GM12878 (cell line): ENCODE data around the gene NELL1. TPM values are rescaled to one million over a fixed set of nuclear protein-coding genes. Genes with fewer than 3 reads are reported as not detected.

Source experiments
- ATAC-seq: fragments of 200-7000 bp; cut with Tn5 transposase; 3 replicates; pipeline ENCODE4 v1.9.1; 2020; ENCODE audit warnings: mild to moderate bottlenecking, moderate library complexity
- BruUV-seq: library from RNA; stranded (reverse); fragments of 400-500 nt; replicated peaks from 2 replicates; lab custom pipeline; 2021; lab: Mats Ljungman, UMichigan
- CTCF ChIA-PET: fragments of 300-600 bp; sonication (Branson Sonifier 250); formaldehyde crosslinking; extraction: SDS; loops from one replicate; lab custom pipeline; 2021; ENCODE audit warnings: inconsistent platforms; lab: Yijun Ruan, JAX
- POLR2A ChIA-PET: fragments of 350-600 bp; formaldehyde crosslinking; extraction: SDS; loops from one replicate; lab custom pipeline; 2021; ENCODE audit warnings: inconsistent platforms; lab: Charles Lee
- RAD21 ChIA-PET: fragments of 300-600 bp; sonication (Branson Sonifier 250); formaldehyde crosslinking; loops from one replicate; lab custom pipeline; 2023; ENCODE audit warnings: antibody characterized with exemption; ENCODE audit not compliant: unreplicated experiment; lab: Charles Lee
- SMC1A ChIA-PET: fragments of 300-600 bp; sonication (Branson Sonifier 250); formaldehyde crosslinking; loops from one replicate; lab custom pipeline; 2023; ENCODE audit not compliant: unreplicated experiment, uncharacterized antibody; lab: Charles Lee
- DNase-seq: peaks from one replicate; pipeline ENCODE4 v3.0.0-alpha.2; 2011; ENCODE audit warnings: low read depth, low spot score
- FAIRE-seq: peaks from 3 replicates; lab custom pipeline; 2011; peaks lifted over from hg19 to GRCh38; lab: Jason Lieb, UNC
- H2AFZ ChIP-seq: 2 replicates; pipeline ENCODE4 v1.6.0; 2011; ENCODE audit warnings: low read depth, low read length, control low read depth; ENCODE audit not compliant: control insufficient read depth
- H3K27ac ChIP-seq: 2 replicates; pipeline ENCODE4 v1.5.1; 2011; ENCODE audit warnings: control low read depth; ENCODE audit not compliant: control insufficient read depth, insufficient read depth
- H3K27me3 ChIP-seq, 2 experiments: replicated peaks in 1 of 2; 2 replicates each; pipeline versions ENCODE4 v1.6.0 to v1.6.1; 2011; ENCODE audit warnings: low read length in 1 of 2; ENCODE audit not compliant: control insufficient read depth in 2 of 2, insufficient read depth in 2 of 2
- H3K36me3 ChIP-seq, 2 experiments: 2 replicates each; pipeline ENCODE4 v1.5.1; 2011; ENCODE audit warnings: low read length in 1 of 2; ENCODE audit not compliant: control insufficient read depth in 2 of 2, insufficient read depth in 2 of 2
- H3K4me1 ChIP-seq: 2 replicates; pipeline ENCODE4 v1.6.1; 2011; ENCODE audit warnings: mild to moderate bottlenecking, low read length, moderate library complexity, mixed read lengths; ENCODE audit not compliant: control insufficient read depth, insufficient read depth
- H3K4me2 ChIP-seq: 2 replicates; pipeline ENCODE4 v1.6.0; 2011; ENCODE audit warnings: control low read depth; ENCODE audit not compliant: control insufficient read depth, insufficient read depth
- H3K4me3 ChIP-seq: fragments of 200-600 bp; sonication (generic); 2 replicates; pipeline ENCODE4 v1.5.1; 2016
- H3K79me2 ChIP-seq: 2 replicates; pipeline ENCODE4 v1.6.0; 2011; ENCODE audit warnings: low read length; ENCODE audit not compliant: control insufficient read depth, insufficient read depth
- H3K9ac ChIP-seq: 2 replicates; pipeline ENCODE4 v1.8.0; 2011; ENCODE audit warnings: low read length, control low read depth, mixed read lengths; ENCODE audit not compliant: control insufficient read depth, insufficient read depth
- H3K9me3 ChIP-seq: replicated peaks from 3 replicates; pipeline ENCODE4 v1.5.1; 2011; ENCODE audit warnings: mild to moderate bottlenecking, low read length; ENCODE audit not compliant: control insufficient read depth, insufficient read depth
- H4K20me1 ChIP-seq: 2 replicates; pipeline ENCODE4 v1.6.0; 2011; ENCODE audit not compliant: control insufficient read depth, insufficient read depth
- BCL11A ChIP-seq: IDR thresholded peaks from 2 replicates; pipeline ENCODE4 v1.6.1; 2011; ENCODE audit warnings: low read depth, low read length
- CEBPB ChIP-seq, 2 experiments: fragments of 150-350 bp in 1 of 2; IDR thresholded peaks; 2 replicates each; pipeline ENCODE4 v1.6.1; 2012 to 2014; ENCODE audit warnings: low read depth in 2 of 2, low read length in 2 of 2, borderline replicate concordance in 1 of 2, inconsistent platforms in 1 of 2
- CHD4 ChIP-seq: fragments of 200-600 bp; sonication (generic); IDR thresholded peaks from 2 replicates; pipeline ENCODE4 v1.6.1; 2016; ENCODE audit warnings: mild to moderate bottlenecking
- EED ChIP-seq: sonication (generic); IDR thresholded peaks from 2 replicates; pipeline ENCODE4 v1.6.1; 2016; ENCODE audit warnings: antibody characterized with exemption, low read depth
- ELK1 ChIP-seq: IDR thresholded peaks from 2 replicates; pipeline ENCODE4 v1.6.1; 2012; ENCODE audit warnings: low read depth, low read length, improper control_type of control experiment
- ESRRA ChIP-seq: IDR thresholded peaks from 2 replicates; pipeline ENCODE4 v1.6.1; 2012; ENCODE audit warnings: mild to moderate bottlenecking, low read length, improper control_type of control experiment
- FOXM1 ChIP-seq: IDR thresholded peaks from 2 replicates; pipeline ENCODE4 v1.6.1; 2012; ENCODE audit warnings: low read depth, mild to moderate bottlenecking, inconsistent platforms, low read length, moderate library complexity
- IKZF2 ChIP-seq, 2 experiments: fragments of 450-650 bp; IDR thresholded peaks; 2 replicates each; pipeline ENCODE4 v1.6.1; 2017; ENCODE audit warnings: mild to moderate bottlenecking in 2 of 2, moderate library complexity in 2 of 2
- MTA3 ChIP-seq: IDR thresholded peaks from 2 replicates; pipeline ENCODE4 v1.6.1; 2012; ENCODE audit warnings: low read length, inconsistent platforms, borderline replicate concordance
- NKRF ChIP-seq: fragments of 450-650 bp; conservative IDR thresholded peaks from 2 replicates; pipeline ENCODE4 v1.6.1; 2017; ENCODE audit warnings: mild to moderate bottlenecking, moderate library complexity
- PKNOX1 ChIP-seq: fragments of 450-650 bp; IDR thresholded peaks from 2 replicates; pipeline ENCODE4 v1.6.1; 2016; ENCODE audit warnings: mild to moderate bottlenecking
- PML ChIP-seq: IDR thresholded peaks from 2 replicates; pipeline ENCODE4 v1.6.1; 2012; ENCODE audit warnings: low read length, inconsistent platforms
- SMAD1 ChIP-seq: fragments of 450-650 bp; IDR thresholded peaks from 2 replicates; pipeline ENCODE4 v1.6.1; 2018; ENCODE audit warnings: mild to moderate bottlenecking, low read depth; ENCODE audit not compliant: partially characterized antibody
- SMAD5 ChIP-seq: IDR thresholded peaks from 2 replicates; pipeline ENCODE4 v1.6.1; 2016; ENCODE audit warnings: antibody characterized with exemption, low read depth
- SMARCA5 ChIP-seq: fragments of 450-650 bp; IDR thresholded peaks from 2 replicates; pipeline ENCODE4 v1.6.1; 2017; ENCODE audit warnings: mild to moderate bottlenecking
- SPI1 ChIP-seq: IDR thresholded peaks from 2 replicates; pipeline ENCODE4 v1.6.1; 2011; ENCODE audit warnings: low read depth, mild to moderate bottlenecking, low read length, moderate library complexity, borderline replicate concordance; ENCODE audit not compliant: insufficient read depth
- ZNF274 ChIP-seq: IDR thresholded peaks from one replicate; pipeline ENCODE4 v1.8.0; 2011; ENCODE audit not compliant: insufficient read length, insufficient read depth
- WGBS: methylation state at CpG from one replicate; pipeline ENCODE4 v1.1.6; 2016; ENCODE audit warnings: low lambda C conversion rate; ENCODE audit not compliant: insufficient replicate concordance, insufficient coverage; ENCODE audit errors: missing lambda C conversion rate; 5-methylcytosine and 5-hydroxymethylcytosine counted together
- in situ Hi-C: fragments of 300-500 bp; cut with MboI; formaldehyde crosslinking; loops from 9 replicates; pipeline ENCODE4 v1.14.3; 2018; ENCODE audit warnings: mixed read lengths
- intact Hi-C: fragments of 100-400 bp; cut with micrococcal nuclease; formaldehyde crosslinking; loops from one replicate; pipeline ENCODE4 v1.14.2; 2022; ENCODE audit not compliant: unreplicated experiment
- polyA plus RNA-seq, 11 experiments: library from polyadenylated mRNA; depleted of rRNA in 4 of 11; unstranded in 6 of 11; stranded (reverse) in 5 of 11; fragments of >200 nt; fragmentation: Nextera tagmentation in 4 of 11; fragmentation: Illumina TruSeq in 1 of 11; extraction: Ambion mirVana in 4 of 11; extraction: Trizol in 1 of 11; gene quantifications; 1 replicate in 1 of 11; 2 replicates in 10 of 11; pipeline versions ENCODE4 v1.2.1 to v1.2.3, GENCODE V29; 2011 to 2016; ENCODE audit warnings: inconsistent platforms in 2 of 11, missing spikeins in 2 of 11, low read depth in 1 of 11
- total RNA-seq, 4 experiments: library from RNA; depleted of rRNA in 3 of 4; stranded (reverse); fragments of >200 nt in 3 of 4; fragmentation: Illumina TruSeq in 1 of 4; extraction: Trizol in 1 of 4; gene quantifications; 2 replicates each; pipeline versions ENCODE4 v1.2.1 to v1.2.3, GENCODE V29; 2013 to 2021

NELL1 gene
- total and polyA plus RNA-seq, 10 of the 15 experiments (the other 5 are each of a cell fraction or from before 2014, with no cell fraction given), result 0.02 to 0.12 TPM; not detected in 8

GRCh38 chr11:21148376-21148775, 479.0 kb downstream of the NELL1 start:
- ATAC-seq (no peak), FAIRE-seq (no peak), DNase-seq (no peak)
- BruUV-seq, result no TSS peak
- in situ Hi-C loops (no loop called here), intact Hi-C loops (no loop called here)
- H3K27ac ChIP-seq, result no peak overlapping the region
- H3K27me3 ChIP-seq, result no peaks in the 10 kb centered on the region
- ChIA-PET SMC1A (no interaction called here), CTCF (interaction anchor here (0.7 kb wide), 1 partner anchor 363 kb away, joined by 3 read pairs; no protein-coding TSS in a partner anchor), POLR2A (no interaction called here), RAD21 (no interaction called here)
- no peaks in the 10 kb centered on the region for H3K36me3 ChIP-seq
- no peaks in the 10 kb centered on the region for H3K9me3 ChIP-seq
- no peak overlapping the region for H2AFZ ChIP-seq
- no peak overlapping the region for H3K9ac ChIP-seq
- H3K79me2 ChIP-seq, result no peaks in the 10 kb centered on the region
- TF ChIP-seq SMARCA5, result no peak
- no peak for TF ChIP-seq CHD4
- no peak for TF ChIP-seq EED
- TF ChIP-seq SPI1, result no peak
- TF ChIP-seq ESRRA, result no peak
- TF ChIP-seq BCL11A, result no peak
- no peak for TF ChIP-seq PML
- no peak for TF ChIP-seq ZNF274
- TF ChIP-seq IKZF2 (IDR thresholded peaks at IDR 0.05), result no peak
- no peak for TF ChIP-seq PKNOX1
- TF ChIP-seq ELK1, result no peak
- TF ChIP-seq SMAD1, result no peak
- TF ChIP-seq NKRF, result no peak
- TF ChIP-seq FOXM1, result no peak
- TF ChIP-seq SMAD5, result no peak
- no peak for TF ChIP-seq MTA3
- no peak for TF ChIP-seq CEBPB (IDR thresholded peaks at IDR 0.05; ENCODE audit: borderline replicate concordance in 1 of 2, low read depth in 2 of 2, low read length in 2 of 2)
- no peak overlapping the region for H3K4me2 ChIP-seq
- no peaks in the 10 kb centered on the region for H3K4me1 ChIP-seq
- WGBS, result 0% methylated on average over 3 of the region's 3 CpGs
- H3K4me3 ChIP-seq, result no peak overlapping the region
- H4K20me1 ChIP-seq, result no peaks in the 10 kb centered on the region
